CD14-positive monocyte (primary cell): ENCODE data around the gene AGA. TPM values are rescaled to one million over a fixed set of nuclear protein-coding genes. Genes with fewer than 3 reads are reported as not detected.

ENCODE experiments used
- DNase-seq, 3 donors: peaks; one replicate each; pipeline ENCODE4 v3.0.0-alpha.2; 2011 to 2022
- H2AFZ ChIP-seq: 2 replicates; pipeline ENCODE4 v1.6.0; 2012; ENCODE audit warnings: mild to moderate bottlenecking, low read depth, low read length, inconsistent platforms; ENCODE audit not compliant: insufficient read depth, poor library complexity, severe bottlenecking
- H3K27ac ChIP-seq, 2 donors: 1 replicate in 1 of 2; 2 replicates in 1 of 2; pipeline ENCODE4 v1.5.1; 2012 to 2013; ENCODE audit warnings: low read length in 2 of 2, control low read depth in 1 of 2, inconsistent platforms in 1 of 2, low read depth in 1 of 2, mild to moderate bottlenecking in 1 of 2
- H3K27me3 ChIP-seq, 2 donors: one replicate each; pipeline versions ENCODE4 v1.6.0 to v1.6.1; 2011 to 2013; ENCODE audit warnings: low read length in 2 of 2; ENCODE audit not compliant: control insufficient read depth in 2 of 2, insufficient read depth in 2 of 2
- H3K36me3 ChIP-seq, 2 donors: replicated peaks in 1 of 2; 1 replicate in 1 of 2; 2 replicates in 1 of 2; pipeline versions ENCODE4 v1.5.1 to v1.6.1; 2012 to 2013; ENCODE audit warnings: low read length in 2 of 2, control low read depth in 1 of 2, inconsistent platforms in 1 of 2, mild to moderate bottlenecking in 1 of 2; ENCODE audit not compliant: insufficient read depth in 2 of 2, control insufficient read depth in 1 of 2
- H3K4me1 ChIP-seq, 2 donors: 1 replicate in 1 of 2; 2 replicates in 1 of 2; pipeline versions ENCODE4 v1.5.1 to v1.6.1; 2012 to 2013; ENCODE audit warnings: low read length in 2 of 2, control low read depth in 1 of 2, inconsistent platforms in 1 of 2, mild to moderate bottlenecking in 1 of 2, moderate library complexity in 1 of 2; ENCODE audit not compliant: insufficient read depth in 2 of 2, control insufficient read depth in 1 of 2
- H3K4me2 ChIP-seq: replicated peaks from 2 replicates; pipeline ENCODE3; 2012; ENCODE audit warnings: low read length, moderate library complexity, mild to moderate bottlenecking; ENCODE audit not compliant: poor library complexity, severe bottlenecking; ENCODE audit errors: extremely low read depth
- H3K4me3 ChIP-seq, 3 experiments: fragments of 200-600 bp in 1 of 3; sonication (generic) in 1 of 3; replicated peaks in 1 of 3; 1 replicate in 2 of 3; 2 replicates in 1 of 3; pipeline ENCODE4 v1.5.1; 2011 to 2013; ENCODE audit warnings: low read length in 3 of 3, mild to moderate bottlenecking in 3 of 3, control low read depth in 2 of 3, low read depth in 2 of 3, inconsistent platforms in 1 of 3, moderate library complexity in 1 of 3
- H3K79me2 ChIP-seq: 2 replicates; pipeline ENCODE4 v1.6.0; 2012; ENCODE audit warnings: mild to moderate bottlenecking, control low read depth, inconsistent platforms, low read length, moderate library complexity; ENCODE audit not compliant: insufficient read depth
- H3K9ac ChIP-seq: 2 replicates; pipeline ENCODE4 v1.6.0; 2017; ENCODE audit warnings: low read length, mild to moderate bottlenecking; ENCODE audit not compliant: insufficient read depth, poor library complexity, severe bottlenecking
- H3K9me3 ChIP-seq, 2 donors: replicated peaks in 1 of 2; 1 replicate in 1 of 2; 2 replicates in 1 of 2; pipeline versions ENCODE4 v1.5.1 to v1.6.1; 2012 to 2013; ENCODE audit warnings: low read length in 2 of 2, control low read depth in 1 of 2; ENCODE audit not compliant: control insufficient read depth in 1 of 2, insufficient read depth in 1 of 2
- H4K20me1 ChIP-seq: 2 replicates; pipeline ENCODE4 v1.6.0; 2012; ENCODE audit warnings: mild to moderate bottlenecking, low read length, control low read depth, moderate library complexity; ENCODE audit not compliant: insufficient read depth
- H3K27ac Mint-ChIP-seq, 7 donors: one replicate each; pipeline ENCODE4 v1.8.0; 2020; ENCODE audit warnings: mild to moderate bottlenecking in 7 of 7, mixed read lengths in 7 of 7, moderate library complexity in 6 of 7, inconsistent platforms in 2 of 7
- H3K27me3 Mint-ChIP-seq, 3 donors: one replicate each; pipeline ENCODE4 v1.8.0; 2021 to 2022; ENCODE audit warnings: low read depth in 3 of 3, mild to moderate bottlenecking in 3 of 3, mixed read lengths in 3 of 3, moderate library complexity in 3 of 3, inconsistent platforms in 1 of 3
- H3K36me3 Mint-ChIP-seq, 2 donors: one replicate each; pipeline ENCODE4 v1.8.0; 2020; ENCODE audit warnings: mixed read lengths in 2 of 2, inconsistent platforms in 1 of 2, mild to moderate bottlenecking in 1 of 2
- H3K4me1 Mint-ChIP-seq: one replicate; pipeline ENCODE4 v1.8.0; 2020; ENCODE audit warnings: mild to moderate bottlenecking, mixed read lengths
- H3K4me3 Mint-ChIP-seq, 2 donors: one replicate each; pipeline ENCODE4 v1.8.0; 2020; ENCODE audit warnings: mild to moderate bottlenecking in 2 of 2, mixed read lengths in 2 of 2, moderate library complexity in 1 of 2
- H3K9me3 Mint-ChIP-seq, 7 donors: one replicate each; pipeline ENCODE4 v1.8.0; 2020 to 2022; ENCODE audit warnings: mixed read lengths in 7 of 7, mild to moderate bottlenecking in 6 of 7, moderate library complexity in 6 of 7, inconsistent platforms in 2 of 7
- CTCF ChIP-seq: fragments of 200-600 bp; IDR thresholded peaks from one replicate; pipeline ENCODE4 v1.8.0; 2022; ENCODE audit warnings: antibody characterized with exemption, mild to moderate bottlenecking
- WGBS: methylation state at CpG from one replicate; pipeline ENCODE4 v1.1.5; 2013; ENCODE audit warnings: missing lambda C conversion rate; ENCODE audit not compliant: insufficient coverage; 5-methylcytosine and 5-hydroxymethylcytosine counted together
- intact Hi-C, 2 donors: fragments of 100-400 bp; cut with micrococcal nuclease; formaldehyde crosslinking; loops; one replicate each; pipeline versions ENCODE4 v1.15.0 to v1.15.1; 2023
- polyA plus RNA-seq, 3 donors: library from polyadenylated mRNA; depleted of rRNA in 1 of 3; unstranded in 2 of 3; stranded (reverse) in 1 of 3; fragments of 300-500 nt in 2 of 3; fragments of >200 nt in 1 of 3; fragmentation: Illumina TruSeq in 2 of 3; gene quantifications; 1 replicate in 2 of 3; 2 replicates in 1 of 3; pipeline ENCODE4 v1.2.3, GENCODE V29; 2012 to 2021

The AGA gene
- polyA plus RNA-seq, 3 donors, result 23.0 to 43.1 (median 27.4) TPM

GRCh38 chr4:177391953-177392352, 50.3 kb downstream of the AGA start:
- H3K27me3 Mint-ChIP-seq, result peaks cover under 1 to 5% (median 3%) of the 10 kb centered on the region in 3 donors
- Histone ChIP-seq H3K27me3 (no peaks in the 10 kb centered on the region), H3K4me3 (no peak overlapping the region), H3K4me2 (no peak overlapping the region), H3K9me3 (no peaks in the 10 kb centered on the region), H3K79me2 (no peaks in the 10 kb centered on the region), H3K27ac (no peak overlapping the region), H3K36me3 (no peaks in the 10 kb centered on the region), H3K9ac (no peak overlapping the region), H4K20me1 (no peaks in the 10 kb centered on the region), H2AFZ (no peak overlapping the region), H3K4me1 (no peaks in the 10 kb centered on the region)
- peaks cover 0 to 2% (median 0%) of the 10 kb centered on the region in 7 donors for H3K9me3 Mint-ChIP-seq
- H3K4me1 Mint-ChIP-seq, result peaks cover 10% of the 10 kb centered on the region
- no peaks in the 10 kb centered on the region for H3K36me3 Mint-ChIP-seq
- DNase-seq, result no peak
- no CpG with 5 or more reads among the region's 6 CpGs for WGBS
- intact Hi-C loops, result no loop called here
- no peak overlapping the region for H3K27ac Mint-ChIP-seq
- H3K4me3 Mint-ChIP-seq, result no peak overlapping the region
- no peak for TF ChIP-seq CTCF

DNA sequence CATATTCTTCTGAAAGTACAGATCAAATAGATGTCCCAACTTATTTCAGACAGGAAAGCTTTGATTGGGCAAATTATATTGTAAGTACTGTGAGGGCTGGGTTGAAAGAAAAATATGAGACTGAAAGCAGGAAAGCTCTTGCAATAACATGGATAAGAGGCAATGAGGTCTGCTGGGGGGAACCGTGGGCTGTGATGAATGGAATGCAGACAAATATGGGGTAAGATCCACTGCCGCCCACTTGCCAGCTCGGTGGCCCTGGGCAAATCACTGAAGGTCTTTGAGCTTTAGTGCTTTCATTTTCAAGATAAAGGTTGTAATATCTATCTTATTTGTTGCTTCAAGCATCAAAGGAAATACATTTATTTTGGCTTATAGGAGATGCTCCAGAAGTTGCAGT, 51.0 kb downstream of the AGA start:
- DNase-seq, result no peak
- H3K9ac ChIP-seq, result no peak overlapping the region
- H3K4me3 ChIP-seq, result no peak overlapping the region
- H3K4me1 Mint-ChIP-seq, result peaks cover 10% of the 10 kb centered on the region
- peaks cover 2 to 5% (median 3%) of the 10 kb centered on the region in 3 donors for H3K27me3 Mint-ChIP-seq
- no peak overlapping the region for H2AFZ ChIP-seq
- no peaks in the 10 kb centered on the region for H3K9me3 ChIP-seq
- TF ChIP-seq CTCF, result no peak
- H3K36me3 ChIP-seq, result no peaks in the 10 kb centered on the region
- H3K27ac Mint-ChIP-seq, result peak overlapping the region in 1 of 7 donors; percentile 0
- H3K4me2 ChIP-seq, result no peak overlapping the region
- intact Hi-C loops, result no loop called here
- no peak overlapping the region for H3K27ac ChIP-seq
- H3K4me3 Mint-ChIP-seq, result no peak overlapping the region
- H3K36me3 Mint-ChIP-seq, result no peaks in the 10 kb centered on the region
- no peaks in the 10 kb centered on the region for H3K4me1 ChIP-seq
- WGBS, result 100% methylated on average over 1 of the region's 3 CpGs
- peaks cover 0 to 2% (median 0%) of the 10 kb centered on the region in 7 donors for H3K9me3 Mint-ChIP-seq
- H3K79me2 ChIP-seq, result no peaks in the 10 kb centered on the region
- no peaks in the 10 kb centered on the region for H3K27me3 ChIP-seq
- no peaks in the 10 kb centered on the region for H4K20me1 ChIP-seq
